ENCODE results near the gene ALDH1A3.
A peak's percentile ranks its signal among the peaks of the same experiment; 100 is the strongest.

Gene ALDH1A3

GRCh38 chr15:100859970-100860828, 19.4 kb upstream of the ALDH1A3 start:
- no peak for DNase-seq

GRCh38 chr15:100860829-100861510, 18.7 kb upstream of the ALDH1A3 start:
- DNase-seq, result no peak

DNA sequence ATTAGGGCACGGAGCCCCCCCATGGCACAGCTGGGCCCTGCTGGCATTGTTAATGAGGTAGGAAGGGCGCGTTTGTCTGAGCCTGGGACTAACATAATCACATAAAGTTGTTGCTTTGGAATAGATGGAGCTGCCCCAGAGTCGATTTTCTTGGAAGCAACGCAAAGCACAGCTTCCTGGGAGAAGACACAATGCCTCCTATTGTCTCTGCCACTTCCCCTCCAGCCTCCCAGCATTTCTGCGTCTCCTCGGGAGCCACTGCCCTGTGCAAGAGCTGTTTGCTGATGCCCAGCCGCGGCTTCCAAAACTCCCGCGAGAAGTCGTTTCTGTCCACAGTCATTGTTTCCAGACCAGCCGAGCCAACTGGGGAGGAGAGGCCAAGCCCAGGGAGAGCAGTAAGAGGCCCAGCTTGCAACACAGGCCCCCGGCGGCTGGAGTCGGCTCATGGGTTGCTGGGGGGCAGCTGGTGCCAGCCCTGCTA, 18.1 kb upstream of the ALDH1A3 start:
- no peak for DNase-seq

- DNase-seq, result no peak
Measured at GRCh38 chr15:100862162-100862561, 17.5 kb upstream of the ALDH1A3 start.

DNA sequence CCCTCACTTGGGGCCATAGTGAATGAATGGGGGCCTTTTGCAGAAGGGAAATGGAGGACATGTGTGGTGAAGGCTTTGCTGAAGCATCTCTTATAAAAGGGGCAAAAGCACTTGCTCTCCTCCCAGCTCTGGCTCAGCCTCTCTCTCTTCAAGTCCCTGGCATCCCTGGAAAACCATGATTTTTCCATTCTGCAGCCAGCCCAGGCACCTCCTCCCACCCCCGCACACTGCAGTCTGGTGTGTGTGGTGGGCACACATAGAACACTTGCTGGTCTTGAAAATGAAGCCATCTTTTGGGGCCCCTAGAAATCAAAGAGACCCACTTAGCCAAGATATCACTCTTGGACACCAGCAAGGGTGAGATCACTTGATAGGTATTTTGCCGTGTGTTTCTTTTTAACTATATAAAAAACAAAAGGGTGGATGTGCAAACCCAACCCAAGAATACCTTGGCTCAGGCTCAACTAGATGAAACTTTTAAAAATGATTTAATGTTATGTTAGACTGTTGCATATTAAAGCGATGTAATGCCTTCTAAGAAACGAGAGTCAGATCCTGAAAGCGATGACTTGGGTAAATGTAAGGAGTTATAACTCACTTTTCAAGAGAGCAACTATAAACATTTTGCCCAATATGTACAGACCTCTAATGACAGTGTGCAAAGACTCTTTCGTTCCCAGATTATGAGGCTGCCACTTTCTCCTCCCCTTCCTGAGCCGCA, 16.4 kb upstream of the ALDH1A3 start:
- DNase-seq, result no peak

DNA sequence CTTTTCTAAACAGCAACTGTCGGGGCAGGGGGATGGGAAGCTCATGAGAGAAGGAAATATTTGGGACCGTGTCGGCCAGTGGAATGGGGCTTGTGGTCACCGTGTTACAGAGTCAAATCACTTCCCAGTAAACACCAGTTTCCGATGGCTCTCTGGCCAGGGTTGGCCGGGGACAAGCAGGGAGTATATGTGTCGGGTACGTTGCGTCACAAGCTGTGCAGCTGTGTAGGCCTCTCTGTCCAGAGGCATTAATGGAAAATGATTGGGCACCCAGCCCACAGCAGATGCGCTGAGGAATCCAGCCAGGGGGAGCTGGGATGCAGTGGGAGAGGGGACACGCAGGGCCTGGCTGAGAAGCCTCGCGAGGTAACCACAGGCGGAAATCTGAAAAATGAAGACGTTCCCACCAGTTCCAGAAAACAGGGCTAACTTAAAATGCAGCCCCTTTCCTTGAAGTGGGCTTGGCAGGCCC, 15.8 kb upstream of the ALDH1A3 start:
- DNase-seq, result no peak

DNA sequence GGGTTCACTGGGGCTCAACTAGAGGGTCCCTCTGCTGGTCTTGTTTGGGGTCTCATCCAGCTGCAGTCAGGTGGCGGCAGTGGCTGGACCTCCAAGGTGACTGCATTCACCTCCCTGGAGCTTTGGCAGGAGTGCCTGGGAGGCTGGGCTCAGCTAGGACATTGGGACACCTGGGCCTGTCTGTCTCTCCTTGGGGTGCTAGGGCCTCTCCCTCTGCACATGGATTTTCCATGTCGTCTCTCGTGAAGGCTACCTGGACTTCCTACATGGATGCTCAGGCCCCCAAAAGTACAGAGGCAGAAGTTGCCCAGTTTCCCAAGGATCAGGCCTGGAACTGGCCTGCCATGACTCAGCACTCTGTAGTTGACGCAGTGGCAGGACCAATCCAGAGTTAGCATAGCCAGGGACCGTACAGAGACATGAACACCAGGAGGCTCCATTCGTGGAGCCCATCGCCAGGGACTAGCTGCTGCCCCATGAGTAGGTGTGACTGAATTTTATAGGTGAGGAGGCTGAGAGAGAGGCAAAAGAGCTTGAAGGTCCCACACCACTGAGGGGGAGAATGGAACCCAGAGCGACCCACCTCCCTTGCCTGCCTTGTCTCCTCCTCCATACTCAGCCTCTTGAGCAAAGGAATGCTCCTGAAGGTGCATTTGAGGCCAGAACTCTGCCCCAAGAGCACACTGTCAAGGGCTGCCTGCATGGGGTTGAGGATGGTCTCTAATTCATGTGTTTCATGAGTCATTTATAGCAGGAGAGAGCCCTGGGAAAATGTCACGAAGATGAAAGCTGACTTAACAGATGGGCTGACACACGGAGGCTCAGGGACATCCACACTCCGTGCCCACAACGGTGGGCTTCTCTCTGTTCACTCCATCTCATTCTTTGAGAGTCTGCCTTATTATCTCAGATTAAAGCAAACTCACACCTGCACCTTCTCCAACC, 13.0 kb upstream of the ALDH1A3 start:
- DNase-seq, result no peak

- DNase-seq, result no peak
Measured at GRCh38 chr15:100867433-100867832, 12.2 kb upstream of the ALDH1A3 start.

- DNase-seq, result no peak
Measured at GRCh38 chr15:100869151-100869999, 10.3 kb upstream of the ALDH1A3 start.

- peak; percentile 60 for DNase-seq
Measured at GRCh38 chr15:100873029-100873677, 6.5 kb upstream of the ALDH1A3 start.

DNA sequence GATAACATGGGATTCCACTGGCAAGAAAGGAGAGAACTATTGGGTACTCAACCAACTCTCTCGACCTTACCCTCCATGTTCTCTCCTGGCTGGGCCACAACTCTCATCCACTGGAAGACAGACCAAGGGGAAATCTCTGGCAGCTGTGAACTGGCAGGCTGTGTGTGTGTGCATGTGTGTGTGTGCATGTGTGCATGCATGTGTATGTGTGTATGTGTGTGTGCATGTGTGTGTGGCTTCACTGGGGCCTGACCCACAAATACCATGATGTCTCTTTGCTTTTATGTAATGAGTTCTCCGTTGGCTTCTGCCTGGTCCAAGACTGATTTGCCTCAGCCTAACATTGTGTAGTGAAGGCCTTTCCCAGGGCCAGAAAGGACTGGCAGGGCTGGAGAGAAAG, 4.1 kb upstream of the ALDH1A3 start:
- no peak for DNase-seq

- no peak for DNase-seq
Measured at GRCh38 chr15:100875976-100876375, 3.7 kb upstream of the ALDH1A3 start.

DNA sequence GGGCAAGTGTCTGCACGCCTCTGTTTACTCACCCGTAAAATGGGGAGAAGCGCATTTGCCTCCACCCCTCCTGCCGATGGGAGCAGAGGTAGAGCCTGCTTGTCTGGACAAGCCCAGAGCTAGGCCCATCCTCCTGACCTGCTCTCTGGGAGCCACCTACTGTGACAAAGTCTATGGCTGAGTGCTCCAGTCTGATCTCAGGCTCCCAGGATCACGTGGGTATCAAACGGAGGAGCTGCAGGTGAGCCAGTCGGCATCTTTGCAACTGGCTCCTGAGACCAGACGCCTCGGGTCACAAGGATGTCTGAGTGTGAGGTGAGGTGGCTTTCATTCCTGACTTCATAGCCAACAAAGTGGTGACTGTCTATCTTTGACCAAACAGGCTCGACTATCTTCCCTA, 2.1 kb upstream of the ALDH1A3 start:
- no peak for DNase-seq

- DNase-seq, result no peak
Measured at GRCh38 chr15:100878130-100878529, 1.5 kb upstream of the ALDH1A3 start.

- DNase-seq, result no peak
Measured at GRCh38 chr15:100878648-100879047, 983 bp upstream of the ALDH1A3 start.

DNA sequence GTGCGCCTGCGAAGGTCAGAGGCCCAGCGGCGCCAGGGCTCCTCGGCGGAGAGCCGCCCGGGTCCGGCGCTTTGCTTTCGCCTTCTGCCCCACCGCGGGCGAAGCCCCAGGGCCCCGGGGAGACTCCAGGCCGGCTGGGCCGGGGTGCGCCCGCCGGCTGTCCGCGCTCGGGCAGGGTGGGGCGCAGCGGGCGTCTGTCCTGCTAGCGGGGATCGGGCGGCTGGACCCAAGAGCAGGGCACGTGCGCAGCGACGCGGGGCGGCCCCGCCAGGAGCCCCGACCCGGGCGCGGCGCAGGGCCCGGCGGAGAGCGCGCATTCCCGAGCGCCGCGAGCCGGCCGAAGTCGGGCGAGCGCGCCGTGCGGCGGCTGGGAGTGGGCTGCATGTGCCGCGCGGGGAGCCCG, 569 bp upstream of the ALDH1A3 start:
- DNase-seq, result no peak

GRCh38 chr15:100880139-100880896, 687 bp downstream of the ALDH1A3 start:
- no peak for DNase-seq

DNA sequence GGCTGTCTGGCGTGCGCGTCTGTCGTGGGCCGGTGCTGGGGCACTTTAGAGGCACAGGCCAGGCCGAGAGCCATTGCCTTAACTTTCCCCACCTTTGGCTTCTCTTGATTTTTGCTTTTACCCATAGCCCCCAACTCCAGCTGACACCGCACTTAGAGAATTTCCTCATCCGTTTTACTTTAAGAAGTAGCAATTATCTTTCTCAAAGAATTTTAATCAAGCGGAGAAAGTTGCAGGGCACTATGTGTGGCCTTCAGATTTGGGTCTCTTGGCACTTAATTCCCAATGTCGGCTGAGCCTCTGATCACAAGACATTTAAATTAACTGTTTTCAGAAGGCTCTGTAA, 1.2 kb downstream of the ALDH1A3 start:
- DNase-seq, result no peak

GRCh38 chr15:100881573-100882336, 2.1 kb downstream of the ALDH1A3 start:
- DNase-seq, result no peak

Data from CD4-positive, alpha-beta T cell treated with Interleukin-10 for 1 hour (primary cell).